Stimulated activated CD8-positive, alpha-beta memory T cell treated with anti-CD3 and anti-CD28 coated beads, Interleukin-15, amount 100 ng/mL, for 48 hours (primary cell): ENCODE data around the gene MYL7.
A peak's percentile ranks its signal among the peaks of the same experiment; 100 is the strongest.
"Not testable (repeated sequence)": the region's sequence is repeated elsewhere in the genome, so short reads cannot be mapped to it uniquely, and the experiment has no call there.

Source experiments
- DNase-seq, 2 donors: peaks; one replicate each; pipeline ENCODE4 v3.0.0-alpha.2; 2020; ENCODE audit warnings: low read depth in 2 of 2

Gene MYL7

GRCh38 chr7:44132039-44132438 lies 9.1 kb downstream of the MYL7 start:
- no peak for DNase-seq

GRCh38 chr7:44131173-44132029 lies 9.7 kb downstream of the MYL7 start:
- no peak for DNase-seq

DNA sequence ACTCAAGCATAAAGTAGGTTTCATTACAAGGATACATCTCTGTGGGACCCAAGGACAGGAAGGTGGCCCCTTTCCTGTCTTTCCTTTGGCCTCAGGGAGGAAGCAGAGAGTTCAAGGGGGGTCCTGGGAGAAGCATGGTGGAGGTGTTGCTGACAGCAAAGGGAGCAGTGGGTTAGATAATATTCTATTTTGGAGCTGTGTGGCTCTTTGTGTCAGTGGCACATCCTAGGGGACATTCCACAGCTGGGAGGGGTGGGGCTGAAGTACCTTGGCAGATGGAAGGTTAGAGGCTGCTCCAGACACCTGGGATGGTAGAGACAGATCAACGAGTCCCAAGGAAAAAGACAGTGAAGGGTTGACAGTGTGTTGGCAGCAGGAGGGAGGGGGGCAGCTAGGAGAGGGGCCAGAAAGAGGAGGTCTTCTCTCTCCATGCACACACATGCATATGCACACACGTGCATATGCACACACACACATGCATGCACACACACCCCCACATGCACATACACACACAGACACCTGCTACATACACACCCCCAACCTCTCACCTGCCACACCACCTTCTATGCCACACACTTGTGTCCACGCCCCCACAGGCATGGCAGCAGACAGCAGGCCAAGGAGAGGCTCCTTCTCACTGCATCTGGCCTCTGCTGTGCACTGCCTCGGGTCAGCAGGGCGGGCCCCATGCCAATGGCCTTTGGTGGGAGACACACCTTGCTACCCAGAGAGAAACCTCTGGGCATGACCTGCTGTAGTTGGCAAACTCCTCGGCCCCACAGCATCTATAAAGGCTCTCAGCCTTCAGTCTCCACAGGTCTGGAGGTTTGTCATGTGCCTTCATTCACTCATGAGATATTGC lies 12.2 kb downstream of the MYL7 start:
- no peak for DNase-seq

- DNase-seq, result no peak
Measured at GRCh38 chr7:44127161-44127560, 14.0 kb downstream of the MYL7 start.

- DNase-seq, result not testable (repeated sequence)
Measured at GRCh38 chr7:44126574-44126973, 14.6 kb downstream of the MYL7 start.

DNA sequence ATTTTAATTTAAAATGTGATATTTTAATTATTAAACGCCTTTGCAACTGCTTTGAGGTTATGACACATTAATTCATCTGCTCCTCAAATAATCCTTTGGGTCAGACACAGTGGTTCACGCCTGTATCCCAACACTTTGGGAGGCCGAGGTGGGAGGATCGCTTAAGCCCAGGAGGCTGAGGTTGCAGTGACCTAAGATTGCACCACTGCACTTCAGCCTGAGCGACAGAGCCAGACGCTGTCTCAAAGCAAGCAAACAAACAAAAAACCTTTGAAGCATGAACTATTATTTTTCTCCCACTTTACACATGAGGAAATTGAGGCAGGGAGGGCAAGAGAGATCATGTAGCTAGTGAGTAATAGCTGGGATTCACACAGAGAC lies 16.3 kb downstream of the MYL7 start:
- no peak for DNase-seq

GRCh38 chr7:44123190-44124003 lies 17.7 kb downstream of the MYL7 start, which contains the start of gene POLD2:
Gene POLD2 (minus strand): TSS chr7:44123548. CDS start chr7:44122053, 1,495 bp downstream.
- DNase-seq, result peak; percentile 98

DNA sequence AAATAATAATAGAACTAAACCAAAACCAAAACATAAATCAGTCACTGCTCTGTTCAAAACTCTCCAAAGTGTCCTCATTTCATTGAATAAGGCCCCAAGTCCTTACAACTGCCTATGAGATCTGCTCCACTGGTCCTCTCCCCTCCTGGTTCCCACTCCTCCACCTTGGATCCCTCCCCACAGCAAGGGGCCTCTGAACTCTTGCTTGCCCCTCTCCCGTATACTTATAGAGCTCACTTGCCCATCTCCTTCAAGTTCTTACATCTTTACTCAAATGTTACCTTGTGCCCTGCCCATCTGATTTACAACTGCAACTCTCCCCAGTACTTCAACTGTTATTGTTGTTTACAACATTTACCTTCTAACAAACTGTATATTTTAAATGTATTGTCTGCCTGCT lies 18.6 kb downstream of the MYL7 start:
- no peak for DNase-seq

GRCh38 chr7:44121761-44122420 lies 19.2 kb downstream of the MYL7 start:
- no peak for DNase-seq

DNA sequence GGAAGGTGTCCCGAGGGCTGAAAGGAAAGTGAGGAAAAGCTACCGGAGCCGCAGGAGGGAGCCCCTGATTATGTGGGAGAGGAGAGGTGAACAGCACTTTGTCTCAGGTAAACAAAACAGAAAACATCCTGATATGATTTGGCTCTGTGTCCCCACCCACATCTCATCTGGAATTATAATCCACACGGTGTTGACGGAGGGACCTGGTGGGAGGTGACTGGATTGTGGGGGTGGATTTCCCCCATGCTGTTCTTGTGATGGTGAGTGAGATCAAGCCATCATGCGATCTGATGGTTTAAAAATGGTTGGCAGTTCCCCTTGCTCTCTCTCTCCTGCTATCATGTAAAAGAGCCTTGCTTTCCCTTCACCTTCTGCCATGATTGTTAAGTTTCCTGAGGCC lies 20.7 kb downstream of the MYL7 start:
- DNase-seq, result no peak

DNA sequence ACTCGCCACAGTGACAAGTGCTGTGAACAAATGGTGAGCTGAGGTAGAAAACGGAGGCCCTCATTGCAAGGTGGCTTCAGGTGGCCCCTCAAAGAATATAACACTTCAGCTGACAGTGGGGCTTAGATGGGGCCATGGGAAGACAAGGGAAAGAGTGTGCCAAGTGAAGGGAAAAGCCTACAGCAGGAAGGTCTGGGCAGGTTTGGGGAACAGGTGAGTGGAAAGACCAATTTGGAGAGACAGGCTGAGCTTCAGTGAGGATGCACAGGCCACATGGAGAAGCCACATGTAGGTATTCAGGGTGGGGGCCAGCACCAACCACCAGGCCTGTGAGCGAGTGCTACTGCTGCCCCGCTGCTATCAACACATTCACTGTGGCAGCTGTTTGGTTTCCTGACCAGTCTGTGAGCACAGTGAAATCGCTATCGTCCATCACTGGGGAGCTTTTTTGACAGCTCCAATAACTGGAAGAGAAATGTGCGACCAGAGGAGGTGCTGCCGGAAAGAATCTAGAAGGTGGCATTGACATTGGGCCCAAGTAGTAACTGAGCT lies 21.2 kb downstream of the MYL7 start:
- DNase-seq, result no peak

DNA sequence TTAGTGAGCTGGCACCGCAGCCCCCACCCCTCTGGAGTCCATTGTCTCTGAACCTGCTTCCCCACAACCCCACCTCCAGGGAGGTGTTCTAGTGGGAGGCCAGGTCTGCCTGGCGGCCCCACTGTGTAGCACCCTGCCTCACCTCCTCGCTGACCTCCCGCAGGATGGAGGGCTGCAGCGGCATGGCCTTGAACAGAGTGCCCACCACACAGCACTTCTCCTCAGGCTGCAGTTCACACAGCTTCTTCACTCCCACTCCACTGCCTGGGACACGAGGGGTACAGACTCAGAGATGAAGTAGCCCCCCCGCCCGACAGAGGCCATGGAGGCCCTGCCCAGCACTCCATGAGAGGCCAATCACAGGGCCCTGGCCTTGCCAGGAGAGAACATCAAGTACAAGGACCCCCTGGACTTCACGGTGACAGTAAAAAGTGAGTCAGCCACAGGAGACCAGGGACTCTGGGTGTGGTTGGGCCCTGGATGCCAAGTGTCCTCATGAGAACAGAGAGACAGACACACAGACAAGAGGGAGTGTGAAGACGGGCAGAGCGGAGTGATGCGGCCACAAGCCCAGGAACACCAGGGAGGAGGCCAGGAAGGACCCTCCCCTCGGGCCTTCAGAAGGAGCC lies 23.2 kb downstream of the MYL7 start:
- DNase-seq, result no peak

GRCh38 chr7:44116789-44117666 lies 24.1 kb downstream of the MYL7 start:
- no peak for DNase-seq

GRCh38 chr7:44116087-44116788 lies 24.9 kb downstream of the MYL7 start:
- no peak for DNase-seq

DNA sequence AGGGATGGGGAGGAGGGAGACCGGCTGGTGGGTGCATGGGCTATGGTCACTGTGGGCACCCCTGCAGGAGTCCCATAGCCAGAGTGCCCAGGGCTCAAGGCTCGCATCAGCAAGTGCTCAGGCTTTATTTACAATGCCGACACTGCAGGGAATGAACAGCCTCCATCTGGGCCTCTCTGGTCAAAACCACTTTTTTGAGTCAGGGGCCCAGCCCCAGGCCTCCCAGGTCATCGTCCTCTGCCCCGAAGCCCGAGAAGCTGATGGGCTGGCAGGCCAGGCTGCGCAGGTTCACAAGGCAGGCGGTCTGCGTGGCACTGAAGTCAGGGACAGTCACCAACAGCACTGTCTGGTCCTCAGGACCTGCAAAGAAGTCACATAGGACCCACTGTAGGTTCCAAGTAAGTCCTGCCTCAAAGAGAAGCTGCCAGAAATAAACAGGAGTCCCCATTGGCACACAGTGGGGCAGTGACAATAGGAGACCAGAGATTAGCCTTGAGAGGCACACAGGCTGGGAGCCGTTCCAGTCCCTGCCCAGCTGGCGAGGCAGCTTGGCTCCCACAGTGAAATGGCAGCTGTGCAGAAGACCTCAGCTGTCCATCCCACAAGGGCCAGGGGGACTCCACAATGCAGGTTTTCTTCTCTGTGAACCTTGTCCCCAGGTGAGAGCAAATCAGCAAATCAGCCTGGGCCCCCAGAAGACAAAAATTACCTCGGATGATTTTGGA lies 26.4 kb downstream of the MYL7 start:
- DNase-seq, result no peak

DNA sequence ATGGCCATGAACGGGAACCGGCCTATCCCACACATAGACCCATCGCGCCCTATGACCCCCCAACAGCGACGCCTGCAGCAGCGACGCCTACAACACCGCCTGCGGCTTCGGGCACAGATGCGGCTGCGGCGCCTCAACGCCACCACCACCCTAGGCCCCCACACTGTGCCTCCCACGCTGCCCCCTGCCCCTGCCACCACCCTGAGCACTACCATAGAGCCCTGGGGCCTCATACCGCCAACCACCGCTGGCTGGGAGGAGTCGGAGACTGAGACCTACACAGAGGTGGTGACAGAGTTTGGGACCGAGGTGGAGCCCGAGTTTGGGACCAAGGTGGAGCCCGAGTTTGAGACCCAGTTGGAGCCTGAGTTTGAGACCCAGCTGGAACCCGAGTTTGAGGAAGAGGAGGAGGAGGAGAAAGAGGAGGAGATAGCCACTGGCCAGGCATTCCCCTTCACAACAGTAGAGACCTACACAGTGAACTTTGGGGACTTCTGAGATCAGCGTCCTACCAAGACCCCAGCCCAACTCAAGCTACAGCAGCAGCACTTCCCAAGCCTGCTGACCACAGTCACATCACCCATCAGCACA lies 27.3 kb downstream of the MYL7 start:
- DNase-seq, result no peak

DNA sequence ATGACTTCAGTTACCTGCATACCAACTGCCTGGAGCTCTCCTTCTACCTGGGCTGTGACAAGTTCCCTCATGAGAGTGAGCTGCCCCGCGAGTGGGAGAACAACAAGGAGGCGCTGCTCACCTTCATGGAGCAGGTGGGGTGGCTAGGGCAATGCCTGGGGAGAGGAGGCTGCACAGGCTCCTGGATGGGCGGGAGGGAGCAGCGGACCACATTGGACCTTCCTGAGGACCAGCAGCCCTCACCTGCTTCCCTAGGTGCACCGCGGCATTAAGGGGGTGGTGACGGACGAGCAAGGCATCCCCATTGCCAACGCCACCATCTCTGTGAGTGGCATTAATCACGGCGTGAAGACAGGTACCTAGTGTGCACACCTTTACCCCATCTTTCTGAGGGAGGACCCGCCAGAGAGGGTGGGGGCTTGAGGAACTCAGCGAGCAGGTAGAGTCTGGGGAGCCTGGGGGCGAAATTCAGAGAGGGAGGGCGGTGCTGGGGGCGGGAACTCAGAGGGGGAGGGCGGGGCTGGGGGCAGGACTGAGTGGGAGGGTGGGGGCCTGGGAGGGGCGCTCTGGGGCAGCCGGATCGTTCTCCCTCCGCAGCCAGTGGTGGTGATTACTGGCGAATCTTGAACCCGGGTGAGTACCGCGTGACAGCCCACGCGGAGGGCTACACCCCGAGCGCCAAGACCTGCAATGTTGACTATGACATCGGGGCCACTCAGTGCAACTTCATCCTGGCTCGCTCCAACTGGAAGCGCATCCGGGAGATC lies 28.0 kb downstream of the MYL7 start:
- DNase-seq, result no peak
